Epithelial cell of proximal tubule (primary cell): ENCODE results near the gene TELO2. TPM values are rescaled to one million over a fixed set of nuclear protein-coding genes. Genes with fewer than 3 reads are reported as not detected.

Source experiments
- DNase-seq: peaks from one replicate; pipeline ENCODE4 v3.0.0-alpha.2; 2011; ENCODE audit warnings: low read depth
- H3K4me3 ChIP-seq: 2 replicates; pipeline ENCODE4 v1.5.1; 2011; ENCODE audit warnings: low read depth, mild to moderate bottlenecking, low read length
- total RNA-seq: library from RNA; depleted of rRNA; stranded (reverse); fragments of >200 nt; gene quantifications from 2 replicates; pipeline ENCODE4 v1.2.3, GENCODE V29; 2015
- TF ChIP-seq, protein P1 (sequence below): conservative IDR thresholded peaks from 2 replicates; pipeline ENCODE4 v1.5.1; 2012; ENCODE audit warnings: low read depth, mild to moderate bottlenecking, low read length

TELO2 gene
- total RNA-seq, 1 donor from 2014 or later: 33.5 TPM

DNA sequence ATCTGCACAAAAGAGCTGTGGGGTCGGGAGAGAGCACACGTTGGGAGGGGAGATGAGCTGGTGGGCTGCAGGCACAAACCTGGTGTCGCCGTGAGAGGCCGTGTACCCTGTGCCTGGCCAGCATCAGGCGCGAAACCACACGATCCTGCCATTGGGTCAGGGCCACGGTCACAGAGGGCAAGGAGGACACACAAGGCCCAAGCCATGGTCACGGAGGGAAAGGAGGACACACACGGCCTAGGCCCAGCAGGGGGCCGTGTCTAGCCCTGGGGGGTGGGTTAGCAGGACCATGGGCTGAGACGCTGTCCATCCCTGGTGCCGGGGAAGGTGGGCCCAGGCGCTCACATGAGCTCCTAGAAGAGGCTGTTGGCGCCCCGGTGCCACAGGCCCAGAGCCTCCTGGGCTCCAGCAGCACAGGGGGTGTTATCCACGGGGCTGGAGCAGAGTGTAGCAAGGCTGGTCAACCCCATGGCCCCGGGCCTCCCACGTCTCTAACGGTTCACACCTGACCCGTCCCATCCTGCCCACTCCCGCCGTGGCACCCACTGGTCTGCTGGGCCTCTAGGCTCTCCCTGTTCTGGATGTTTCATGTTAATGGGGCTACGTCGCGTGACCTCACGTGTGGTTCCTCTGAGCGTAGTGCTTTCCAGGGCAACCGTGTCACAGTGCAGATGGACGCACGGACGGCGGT lies 41.3 kb upstream of the TELO2 start:
- DNase-seq: no peak
- H3K4me3 ChIP-seq: no peak overlapping the region
- TF ChIP-seq, protein P1, sequence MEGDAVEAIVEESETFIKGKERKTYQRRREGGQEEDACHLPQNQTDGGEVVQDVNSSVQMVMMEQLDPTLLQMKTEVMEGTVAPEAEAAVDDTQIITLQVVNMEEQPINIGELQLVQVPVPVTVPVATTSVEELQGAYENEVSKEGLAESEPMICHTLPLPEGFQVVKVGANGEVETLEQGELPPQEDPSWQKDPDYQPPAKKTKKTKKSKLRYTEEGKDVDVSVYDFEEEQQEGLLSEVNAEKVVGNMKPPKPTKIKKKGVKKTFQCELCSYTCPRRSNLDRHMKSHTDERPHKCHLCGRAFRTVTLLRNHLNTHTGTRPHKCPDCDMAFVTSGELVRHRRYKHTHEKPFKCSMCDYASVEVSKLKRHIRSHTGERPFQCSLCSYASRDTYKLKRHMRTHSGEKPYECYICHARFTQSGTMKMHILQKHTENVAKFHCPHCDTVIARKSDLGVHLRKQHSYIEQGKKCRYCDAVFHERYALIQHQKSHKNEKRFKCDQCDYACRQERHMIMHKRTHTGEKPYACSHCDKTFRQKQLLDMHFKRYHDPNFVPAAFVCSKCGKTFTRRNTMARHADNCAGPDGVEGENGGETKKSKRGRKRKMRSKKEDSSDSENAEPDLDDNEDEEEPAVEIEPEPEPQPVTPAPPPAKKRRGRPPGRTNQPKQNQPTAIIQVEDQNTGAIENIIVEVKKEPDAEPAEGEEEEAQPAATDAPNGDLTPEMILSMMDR: no peak

DNA sequence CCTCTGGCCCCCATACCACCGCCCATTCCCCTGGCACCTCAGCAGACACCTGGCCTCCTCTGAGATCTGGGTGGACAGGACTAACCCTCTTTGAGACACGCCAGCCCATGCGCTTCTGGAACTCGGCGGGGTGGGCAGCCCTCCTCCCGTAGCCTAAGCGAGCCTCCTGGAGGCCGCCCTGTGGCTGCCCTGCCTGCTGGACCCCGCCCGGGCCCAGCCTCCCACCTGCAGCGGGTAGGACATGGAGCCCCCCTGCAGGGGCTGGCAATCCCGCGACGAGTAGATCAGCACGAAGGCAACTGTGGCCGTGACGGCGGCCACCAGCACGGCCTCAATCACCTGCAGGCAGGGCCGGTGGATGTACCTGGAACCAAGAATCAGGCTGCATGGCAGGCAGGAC lies 40.6 kb upstream of the TELO2 start:
- TF ChIP-seq, protein P1: no peak
- no peak overlapping the region for H3K4me3 ChIP-seq
- no peak for DNase-seq

DNA sequence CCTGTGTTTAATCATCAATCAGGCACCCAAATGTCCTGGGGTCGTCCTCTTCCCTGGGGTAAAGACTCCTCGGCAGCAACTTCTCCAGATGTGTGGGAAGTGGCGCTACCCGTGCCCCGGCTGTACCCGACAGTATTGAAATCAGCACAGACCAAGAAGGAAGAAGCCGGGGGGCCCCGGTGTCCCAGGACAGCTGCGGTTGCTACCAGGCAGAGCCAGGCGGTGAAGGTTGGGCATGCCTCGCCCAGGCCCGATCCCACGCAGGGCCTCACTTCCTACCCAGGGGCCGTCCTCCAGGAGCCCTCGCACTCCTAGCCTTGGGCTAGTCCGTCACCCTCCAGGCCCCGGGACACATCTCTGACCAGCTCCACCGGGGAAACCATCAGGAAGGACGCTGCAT lies 39.8 kb upstream of the TELO2 start:
- H3K4me3 ChIP-seq: no peak overlapping the region
- DNase-seq: no peak
- TF ChIP-seq, protein P1: no peak

DNA sequence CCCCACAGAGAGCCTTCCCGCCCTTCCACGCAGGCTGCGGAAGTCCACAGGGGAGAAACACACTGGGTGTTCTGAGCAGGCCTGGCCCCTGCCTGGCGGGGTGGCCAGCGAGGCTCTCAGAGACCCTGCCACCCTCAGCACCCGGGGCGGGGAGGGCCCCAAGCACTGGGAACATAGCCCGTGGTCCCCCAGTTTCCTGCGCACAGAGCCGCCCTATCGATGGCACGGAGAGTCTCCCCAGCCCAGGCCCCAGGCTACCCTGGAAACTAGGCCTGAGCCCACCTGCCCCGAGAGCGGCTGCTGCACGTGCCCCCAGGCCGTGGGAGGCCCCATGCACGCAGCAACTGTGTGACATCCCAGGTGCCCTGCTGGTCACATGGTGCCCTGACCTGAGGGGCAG lies 38.6 kb upstream of the TELO2 start:
- no peak for DNase-seq
- TF ChIP-seq, protein P1: no peak
- H3K4me3 ChIP-seq: no peak overlapping the region

DNA sequence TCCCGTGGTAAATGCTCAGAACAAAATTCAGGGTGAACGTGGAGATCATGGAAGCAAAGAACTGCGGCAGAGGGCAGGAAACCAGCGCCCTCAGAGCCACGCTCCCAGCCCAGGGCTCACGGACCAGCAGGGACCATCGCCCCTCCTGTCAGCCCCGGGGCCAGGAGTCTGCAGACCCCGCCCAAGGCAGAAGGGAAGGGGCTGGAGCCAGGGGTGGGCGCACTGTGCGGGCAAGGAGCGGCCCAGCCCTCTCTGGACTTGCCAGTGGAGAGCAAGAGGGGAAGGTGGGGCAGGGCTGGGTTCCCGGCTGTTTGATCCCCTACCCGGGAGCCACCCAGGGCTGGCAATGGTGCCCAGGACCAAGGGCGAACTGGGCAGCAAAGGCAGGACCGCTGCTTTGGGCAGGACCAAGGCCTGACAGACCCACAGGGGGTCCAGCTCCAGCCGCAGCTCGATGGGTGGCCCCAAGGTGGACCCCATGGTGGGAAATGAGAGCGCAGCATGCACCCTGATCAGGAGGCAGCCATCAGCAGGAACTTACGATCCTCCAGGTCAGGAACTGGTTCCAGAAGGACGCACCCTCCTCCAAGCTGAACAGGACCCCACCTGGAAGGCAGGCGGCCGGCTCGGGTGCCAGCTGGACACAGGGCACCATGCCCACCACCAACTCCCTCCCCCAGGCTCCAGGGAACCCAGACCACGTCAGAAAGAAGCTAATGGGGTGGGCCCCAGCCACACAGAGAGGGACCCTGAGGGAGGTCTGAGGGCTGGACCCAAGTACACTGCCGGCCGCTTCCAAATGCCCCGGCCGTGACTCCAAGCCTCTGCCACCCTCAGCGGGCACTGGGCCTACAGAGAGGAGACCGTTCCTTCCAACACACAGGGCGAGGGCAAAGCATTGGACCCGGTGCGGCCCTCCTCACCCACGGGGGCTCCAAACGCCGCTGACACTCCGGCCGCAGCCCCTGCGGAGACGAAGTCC lies 37.7 kb upstream of the TELO2 start:
- no peak for DNase-seq
- TF ChIP-seq, protein P1: no peak
- H3K4me3 ChIP-seq: no peak overlapping the region

DNA sequence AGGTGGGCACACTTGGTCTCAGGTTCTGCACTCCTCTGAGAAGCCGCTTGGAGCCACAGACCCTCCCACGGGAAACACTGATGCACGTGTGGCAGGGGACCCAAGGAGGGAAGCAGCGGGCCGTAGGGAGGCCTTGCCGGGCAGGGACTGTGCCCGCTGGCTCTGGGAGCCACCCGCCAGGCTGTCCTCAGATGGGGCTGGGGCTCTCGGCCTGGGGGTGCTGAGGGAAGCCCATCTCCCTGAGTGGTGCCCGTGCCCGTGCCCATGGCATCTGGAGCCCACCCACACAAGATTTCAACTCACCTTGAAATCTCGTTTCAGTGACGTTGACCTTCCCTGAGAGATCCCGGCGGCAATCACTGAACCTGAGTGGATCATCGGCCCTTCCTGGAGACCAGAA lies 36.2 kb upstream of the TELO2 start:
- no peak for DNase-seq
- TF ChIP-seq, protein P1: no peak
- no peak overlapping the region for H3K4me3 ChIP-seq
